NCI-H1105 (cell line): ENCODE data around the gene SVEP1.
A peak's percentile ranks its signal among the peaks of the same experiment; 100 is the strongest.
"Not testable (repeated sequence)": the region's sequence is repeated elsewhere in the genome, so short reads cannot be mapped to it uniquely, and the experiment has no call there.

Experiments
- DNase-seq: peaks from one replicate; lab custom pipeline; 2025; lab: John Stamatoyannopoulos, UW

SVEP1 gene

GRCh38 chr9:110444911-110445310 is 134.6 kb downstream of the SVEP1 start:
- no peak for DNase-seq

DNA sequence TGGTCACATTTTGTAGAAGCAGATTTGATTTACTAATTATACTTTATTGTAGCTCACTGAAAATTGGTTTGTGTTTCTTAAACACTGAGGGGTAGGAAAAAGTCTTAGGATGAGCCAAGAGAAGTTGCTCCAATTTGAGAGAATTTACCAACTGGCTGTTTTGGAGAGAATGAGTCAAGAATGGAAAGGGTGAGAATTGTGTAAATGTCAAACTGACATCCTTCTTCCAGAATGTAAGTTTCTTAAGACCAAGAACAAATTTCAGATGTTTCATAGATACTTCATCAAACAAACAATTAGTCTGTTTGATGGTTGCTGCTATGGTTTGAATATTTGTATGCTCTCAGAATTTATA is 135.7 kb downstream of the SVEP1 start:
- no peak for DNase-seq

- peak; percentile 60 for DNase-seq
Observed at GRCh38 chr9:110443146-110443865, 136.2 kb downstream of the SVEP1 start.

DNA sequence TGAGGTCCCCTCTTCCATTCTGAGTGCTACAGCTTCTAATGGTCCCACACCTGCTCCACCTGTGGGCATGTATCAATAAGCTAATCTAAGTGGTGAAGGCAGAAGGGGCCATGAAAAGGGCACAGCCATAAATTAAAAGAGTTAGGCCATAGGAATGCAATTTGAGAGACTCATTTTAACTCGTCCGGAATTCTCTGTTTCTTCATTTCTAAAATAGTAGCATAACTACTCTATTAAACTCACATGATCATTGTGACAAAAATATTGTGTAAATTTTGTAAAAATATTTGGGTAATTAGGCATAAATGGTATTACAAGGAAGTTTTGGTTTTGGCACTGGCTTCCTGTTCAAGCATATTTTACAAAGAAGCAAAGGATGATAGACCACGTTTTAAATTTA is 138.7 kb downstream of the SVEP1 start:
- DNase-seq, result no peak

GRCh38 chr9:110440172-110440571 is 139.4 kb downstream of the SVEP1 start:
- DNase-seq, result no peak

- no peak for DNase-seq
Observed at GRCh38 chr9:110432253-110432652, 147.3 kb downstream of the SVEP1 start.

DNA sequence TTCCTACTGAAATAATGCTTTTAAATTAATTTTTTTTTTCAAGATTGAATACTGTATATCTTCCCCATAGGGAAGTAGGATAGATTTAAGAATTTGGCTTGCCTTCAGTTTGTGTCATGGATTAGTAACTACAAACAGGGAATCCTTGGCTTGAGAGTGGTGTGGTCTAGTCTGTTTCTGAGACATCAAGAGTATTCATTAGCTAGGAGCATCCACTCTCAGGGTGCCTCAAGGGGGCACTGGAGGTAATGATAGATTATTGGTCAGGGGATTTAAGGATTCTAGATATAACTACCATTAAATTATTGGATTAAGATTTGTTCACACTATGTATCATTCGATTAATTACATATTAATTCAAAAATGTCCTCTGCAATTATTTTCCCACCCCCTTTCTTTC is 150.1 kb downstream of the SVEP1 start:
- DNase-seq, result no peak

- DNase-seq, result peak; percentile 25
Observed at GRCh38 chr9:110427497-110428104, 151.9 kb downstream of the SVEP1 start.

GRCh38 chr9:110426052-110426709 is 153.4 kb downstream of the SVEP1 start:
- DNase-seq, result no peak

- no peak for DNase-seq
Observed at GRCh38 chr9:110414471-110414870, 165.1 kb downstream of the SVEP1 start.

GRCh38 chr9:110410961-110411360 is 168.6 kb downstream of the SVEP1 start:
- no peak for DNase-seq

GRCh38 chr9:110408598-110408997 is 170.9 kb downstream of the SVEP1 start:
- DNase-seq, result no peak

- no peak for DNase-seq
Observed at GRCh38 chr9:110405858-110406443, 173.6 kb downstream of the SVEP1 start.

DNA sequence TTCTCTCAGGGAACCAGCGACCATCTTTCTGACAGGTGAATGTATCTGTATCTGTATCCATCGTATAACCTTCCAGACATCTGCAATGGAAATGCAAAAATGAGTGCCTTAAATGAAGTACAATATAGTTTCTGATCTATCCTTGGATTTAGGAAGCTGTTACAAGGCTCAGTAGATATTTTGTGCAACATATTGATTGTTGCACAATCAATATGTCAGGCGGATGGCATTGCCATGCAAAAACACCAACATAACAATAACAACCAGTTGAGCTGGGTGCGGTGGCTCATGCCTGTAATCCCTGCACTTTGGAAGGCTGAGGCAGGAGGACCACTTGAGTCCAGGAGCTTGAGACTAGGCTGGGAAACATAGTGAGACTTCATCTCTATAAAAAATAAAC is 175.1 kb downstream of the SVEP1 start:
- DNase-seq, result no peak

DNA sequence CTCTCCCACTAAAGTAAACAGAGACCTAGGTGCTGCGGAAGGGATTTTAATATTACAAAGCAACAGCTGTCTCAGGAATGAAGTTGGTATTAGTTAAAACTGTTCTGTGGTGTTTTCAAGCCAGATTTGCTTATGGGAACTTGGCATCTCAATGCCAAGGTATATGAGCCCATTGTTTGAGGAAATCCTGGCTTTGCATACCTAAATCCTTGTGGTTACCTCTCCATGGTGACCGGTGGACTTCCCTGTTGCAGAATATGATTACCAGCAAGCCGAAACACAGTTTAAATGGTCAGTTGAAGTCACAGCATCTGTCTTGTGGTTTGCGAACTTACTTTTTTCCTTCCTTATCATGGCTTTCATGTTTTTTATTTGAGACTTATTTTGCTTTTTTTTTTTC is 179.6 kb downstream of the SVEP1 start:
- DNase-seq, result no peak

GRCh38 chr9:110398992-110399391 is 180.5 kb downstream of the SVEP1 start:
- DNase-seq, result not testable (repeated sequence)

- no peak for DNase-seq
Observed at GRCh38 chr9:110391826-110392485, 187.6 kb downstream of the SVEP1 start.

DNA sequence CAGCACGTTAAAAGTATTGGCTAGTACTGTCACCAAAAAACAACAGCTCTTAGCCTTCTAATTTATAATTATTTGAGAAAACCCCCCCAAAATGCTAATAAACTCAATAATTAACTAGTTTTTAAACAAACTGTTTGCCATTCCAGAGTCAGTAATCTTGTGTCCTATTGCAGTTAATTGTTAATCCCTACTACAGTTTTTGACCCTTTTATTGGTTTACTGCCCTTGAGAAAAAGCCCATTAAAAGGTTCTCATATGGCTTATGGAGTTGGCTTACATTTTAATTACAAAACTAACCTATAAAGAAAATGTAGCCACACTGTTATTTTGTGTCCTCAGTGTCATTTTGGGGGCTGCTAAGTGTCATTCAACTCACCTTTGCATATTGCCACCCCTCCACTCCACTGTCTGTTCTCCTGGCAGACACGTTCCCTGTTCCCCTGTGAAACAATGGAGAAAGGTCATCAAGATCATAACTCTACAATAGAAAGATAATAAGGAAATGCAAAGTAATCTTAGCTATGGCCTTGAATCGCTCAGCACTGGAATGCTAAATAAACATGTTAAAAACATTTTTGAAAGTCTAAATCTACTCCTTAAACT is 190.3 kb downstream of the SVEP1 start:
- no peak for DNase-seq

DNA sequence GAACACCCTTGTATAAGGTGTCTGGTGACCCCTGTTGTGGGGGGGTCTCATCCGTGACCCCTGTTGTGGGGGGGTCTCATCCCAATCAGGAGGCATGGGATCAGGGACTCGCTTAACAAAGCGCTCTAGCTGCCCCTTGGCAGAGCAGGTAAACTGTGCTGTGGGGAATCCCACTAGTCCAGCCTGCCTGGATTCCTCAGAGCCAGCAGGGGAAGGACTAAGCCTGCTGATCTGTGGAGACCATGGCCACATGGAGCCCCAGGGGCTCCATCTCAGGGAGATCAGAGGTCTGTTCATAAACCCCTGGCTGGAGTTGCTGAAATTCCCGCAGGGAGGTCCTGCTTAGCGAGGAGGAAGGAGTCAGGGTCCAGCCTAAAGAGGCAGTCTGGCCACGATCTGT is 196.1 kb downstream of the SVEP1 start:
- DNase-seq, result no peak

GRCh38 chr9:110382731-110383130 is 196.8 kb downstream of the SVEP1 start:
- no peak for DNase-seq

GRCh38 chr9:110371411-110372007 is 208.0 kb downstream of the SVEP1 start:
- DNase-seq, result no peak

DNA sequence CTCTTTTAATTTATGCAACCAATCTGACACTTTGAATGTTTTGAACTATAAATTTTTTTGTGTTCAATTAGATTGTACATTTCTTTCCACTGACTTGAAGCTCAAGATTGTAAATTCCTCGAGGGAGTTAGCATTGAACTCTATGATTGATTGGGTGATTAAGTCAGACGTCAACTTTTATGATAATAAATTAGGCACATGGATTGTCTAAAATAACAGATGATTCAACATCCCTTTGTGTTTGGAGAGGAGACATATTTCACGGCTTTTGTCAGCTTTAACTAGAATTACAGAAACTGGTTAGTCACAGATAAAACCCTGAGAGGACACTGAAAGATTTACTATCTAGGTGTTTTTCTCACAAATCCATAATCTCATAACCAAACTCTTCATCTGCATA is 209.2 kb downstream of the SVEP1 start:
- DNase-seq, result no peak
